HCT116 (cell line): ENCODE results near the gene KLHL2. TPM values are rescaled to one million over a fixed set of nuclear protein-coding genes. Genes with fewer than 3 reads are reported as not detected.

Experiments
- ATAC-seq: fragments of 200-7000 bp; cut with Tn5 transposase; 2 replicates; pipeline ENCODE4 v1.9.1; 2020; ENCODE audit warnings: mild to moderate bottlenecking, moderate library complexity
- BruUV-seq: library from RNA; stranded (reverse); fragments of 400-500 nt; replicated peaks from 2 replicates; lab custom pipeline; 2021; lab: Mats Ljungman, UMichigan
- CTCF ChIA-PET: fragments of 300-600 bp; sonication (Branson Sonifier 250); formaldehyde crosslinking; loops from one replicate; lab custom pipeline; 2021; ENCODE audit warnings: antibody characterized with exemption; lab: Charles Lee
- POLR2A ChIA-PET: fragments of 300-600, 350-600 bp; sonication (Branson Sonifier 250); formaldehyde crosslinking; loops from one replicate; lab custom pipeline; 2021; ENCODE audit warnings: antibody characterized with exemption; lab: Charles Lee
- RAD21 ChIA-PET, 2 experiments: fragments of 300-600 bp; sonication (Branson Sonifier 250); formaldehyde crosslinking; loops; one replicate each; lab custom pipeline; 2023; ENCODE audit warnings: low total read pairs in 2 of 2; ENCODE audit not compliant: uncharacterized antibody in 2 of 2, unreplicated experiment in 2 of 2, low non-redundant PET in 1 of 2; lab: Charles Lee
- DNase-seq: peaks from one replicate; pipeline ENCODE4 v3.0.0-alpha.2; 2010; ENCODE audit warnings: low read depth, low spot score
- H2AFZ ChIP-seq: fragments of 200-600 bp; shearing (Covaris generic), sonication (generic); 2 replicates; pipeline ENCODE4 v1.6.1; 2017; ENCODE audit warnings: low read depth, mixed run types, mixed read lengths, antibody characterized with exemption, low read length; ENCODE audit not compliant: poor library complexity, severe bottlenecking
- H3K27ac ChIP-seq: 2 replicates; pipeline ENCODE4 v1.5.1; 2012; ENCODE audit warnings: low read depth, low read length
- H3K27me3 ChIP-seq: fragments of 200-600 bp; sonication (generic); 2 replicates; pipeline ENCODE4 v1.6.1; 2016; ENCODE audit warnings: mixed run types, low read length, mixed read lengths; ENCODE audit not compliant: insufficient read depth
- H3K36me3 ChIP-seq, 2 experiments: fragments of 200-500 bp in 1 of 2; fragments of 200-600 bp in 1 of 2; sonication (Bioruptor generic) in 1 of 2; sonication (generic) in 1 of 2; 2 replicates each; pipeline versions ENCODE4 v1.5.1 to v1.6.1; 2014 to 2016; ENCODE audit warnings: low read length in 2 of 2, inconsistent platforms in 1 of 2, mixed read lengths in 1 of 2, mixed run types in 1 of 2; ENCODE audit not compliant: insufficient read depth in 2 of 2, control insufficient read depth in 1 of 2
- H3K4me1 ChIP-seq, 2 experiments: fragments of 200-600 bp in 1 of 2; sonication (generic) in 1 of 2; 2 replicates each; pipeline versions ENCODE4 v1.5.1 to v1.6.1; 2012 to 2017; ENCODE audit warnings: low read length in 2 of 2, inconsistent platforms in 1 of 2, mild to moderate bottlenecking in 1 of 2, mixed read lengths in 1 of 2, mixed run types in 1 of 2, moderate library complexity in 1 of 2; ENCODE audit not compliant: insufficient read depth in 2 of 2, control insufficient read depth in 1 of 2
- H3K4me2 ChIP-seq: fragments of 200-600 bp; sonication (generic); 2 replicates; pipeline ENCODE4 v1.6.1; 2017; ENCODE audit warnings: mixed run types, low read length, mixed read lengths
- H3K4me3 ChIP-seq, 2 experiments: fragments of 200-600 bp in 1 of 2; sonication (generic) in 1 of 2; replicated peaks in 1 of 2; 2 replicates each; pipeline ENCODE4 v1.5.1; 2011 to 2016; ENCODE audit warnings: low read length in 2 of 2, control low read depth in 1 of 2, low read depth in 1 of 2, mild to moderate bottlenecking in 1 of 2, mixed read lengths in 1 of 2, mixed run types in 1 of 2
- H3K79me2 ChIP-seq: fragments of 200-600 bp; sonication (generic); 2 replicates; pipeline ENCODE4 v1.6.1; 2017; ENCODE audit warnings: mild to moderate bottlenecking, mixed run types, low read length, moderate library complexity, mixed read lengths; ENCODE audit not compliant: insufficient read depth
- H3K9ac ChIP-seq: fragments of 200-600 bp; sonication (generic); 2 replicates; pipeline ENCODE4 v1.6.1; 2016; ENCODE audit warnings: low read length, mixed read lengths
- H3K9me2 ChIP-seq: fragments of 200-600 bp; sonication (generic), shearing (Covaris generic); 2 replicates; pipeline ENCODE4 v1.6.1; 2017; ENCODE audit warnings: mixed run types, mild to moderate bottlenecking, moderate library complexity; ENCODE audit not compliant: insufficient read depth
- H3K9me3 ChIP-seq, 2 experiments: fragments of 200-500 bp in 1 of 2; fragments of 200-600 bp in 1 of 2; sonication (Bioruptor generic) in 1 of 2; sonication (generic) in 1 of 2; 2 replicates each; pipeline ENCODE4 v1.6.1; 2014 to 2017; ENCODE audit warnings: low read length in 2 of 2, mixed read lengths in 2 of 2, inconsistent platforms in 1 of 2, low read depth in 1 of 2, mild to moderate bottlenecking in 1 of 2, mixed run types in 1 of 2, moderate library complexity in 1 of 2; ENCODE audit not compliant: control insufficient read depth in 1 of 2, insufficient read depth in 1 of 2
- H4K20me1 ChIP-seq: fragments of 200-600 bp; sonication (generic), shearing (Covaris generic); 2 replicates; pipeline ENCODE4 v1.6.1; 2017; ENCODE audit warnings: mixed run types, mild to moderate bottlenecking, moderate library complexity; ENCODE audit not compliant: insufficient read depth
- CEBPB ChIP-seq: IDR thresholded peaks from 2 replicates; pipeline ENCODE4 v1.6.1; 2012; ENCODE audit warnings: low read depth
- POLR2A ChIP-seq: IDR thresholded peaks from 2 replicates; pipeline ENCODE4 v1.7.0; 2011; ENCODE audit warnings: borderline replicate concordance; ENCODE audit not compliant: insufficient read depth, insufficient read length; ENCODE audit errors: extremely low read depth
- YY1 ChIP-seq: IDR thresholded peaks from 2 replicates; pipeline ENCODE4 v1.6.1; 2011; ENCODE audit warnings: low read length, low read depth, moderate library complexity, mild to moderate bottlenecking; ENCODE audit not compliant: insufficient replicate concordance; ENCODE audit errors: extremely low read depth
- ZFX ChIP-seq: fragments of 450-650 bp; IDR thresholded peaks from 2 replicates; pipeline ENCODE4 v1.6.1; 2017
- intact Hi-C: fragments of 100-400 bp; cut with micrococcal nuclease; formaldehyde crosslinking; loops from 2 replicates; pipeline ENCODE4 v1.10.0; 2022
- total RNA-seq: library from RNA; stranded (reverse); gene quantifications from one replicate; pipeline ENCODE4 v1.2.1, GENCODE V29; 2021; ENCODE audit not compliant: unreplicated experiment

Gene KLHL2
- total RNA-seq, 1 experiment from 2014 or later = 24.6 TPM

DNA sequence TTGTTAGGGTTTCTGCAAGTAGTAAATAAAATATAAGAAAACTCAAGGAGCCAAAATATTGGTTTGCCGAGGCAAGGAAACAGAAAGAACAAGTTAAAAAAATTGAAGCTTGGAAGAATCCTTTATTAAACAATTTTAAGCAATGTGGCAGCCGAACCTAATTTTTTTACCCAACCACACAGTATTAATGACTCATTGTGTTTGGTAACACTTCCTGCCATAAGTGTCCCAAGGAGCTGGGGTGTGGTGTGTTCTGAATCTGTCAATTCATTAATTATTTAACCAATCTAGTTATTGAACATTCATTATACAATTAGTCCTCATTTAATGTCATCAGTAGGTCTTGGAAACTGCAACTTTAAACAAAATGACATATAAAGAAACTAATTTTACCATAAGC lies 152.1 kb downstream of the KLHL2 start:
- H4K20me1 ChIP-seq = no peaks in the 10 kb centered on the region
- no peaks in the 10 kb centered on the region for H3K36me3 ChIP-seq
- CTCF ChIA-PET = interaction anchor here (0.9 to 1.0 kb wide), 2 partner anchors 17 to 229 kb away, joined by 3 read pairs; no protein-coding TSS in a partner anchor
- H3K4me1 ChIP-seq = peaks cover 0 to 3% of the 10 kb centered on the region in 2 experiments; a peak in 2 of 4 replicates
- H3K4me2 ChIP-seq = no peak overlapping the region
- POLR2A ChIA-PET = no interaction called here
- BruUV-seq = no TSS peak
- H3K9ac ChIP-seq = no peak overlapping the region
- H3K79me2 ChIP-seq = no peaks in the 10 kb centered on the region
- H3K27me3 ChIP-seq = no peaks in the 10 kb centered on the region
- ATAC-seq = no peak
- no peaks in the 10 kb centered on the region for H3K9me3 ChIP-seq
- H2AFZ ChIP-seq = no peak overlapping the region
- H3K9me2 ChIP-seq = no peaks in the 10 kb centered on the region
- H3K4me3 ChIP-seq = no peak overlapping the region
- DNase-seq = no peak
- RAD21 ChIA-PET = no interaction called here
- intact Hi-C loops = loop anchor here (10.0 kb wide), 1 partner anchor 735 kb away; no protein-coding TSS in a partner anchor
- TF ChIP-seq CEBPB (0 out of 2 replicates have a peak, but pooled peaks have one; percentile 19), ZFX (no peak)
- no peak overlapping the region for H3K27ac ChIP-seq

DNA sequence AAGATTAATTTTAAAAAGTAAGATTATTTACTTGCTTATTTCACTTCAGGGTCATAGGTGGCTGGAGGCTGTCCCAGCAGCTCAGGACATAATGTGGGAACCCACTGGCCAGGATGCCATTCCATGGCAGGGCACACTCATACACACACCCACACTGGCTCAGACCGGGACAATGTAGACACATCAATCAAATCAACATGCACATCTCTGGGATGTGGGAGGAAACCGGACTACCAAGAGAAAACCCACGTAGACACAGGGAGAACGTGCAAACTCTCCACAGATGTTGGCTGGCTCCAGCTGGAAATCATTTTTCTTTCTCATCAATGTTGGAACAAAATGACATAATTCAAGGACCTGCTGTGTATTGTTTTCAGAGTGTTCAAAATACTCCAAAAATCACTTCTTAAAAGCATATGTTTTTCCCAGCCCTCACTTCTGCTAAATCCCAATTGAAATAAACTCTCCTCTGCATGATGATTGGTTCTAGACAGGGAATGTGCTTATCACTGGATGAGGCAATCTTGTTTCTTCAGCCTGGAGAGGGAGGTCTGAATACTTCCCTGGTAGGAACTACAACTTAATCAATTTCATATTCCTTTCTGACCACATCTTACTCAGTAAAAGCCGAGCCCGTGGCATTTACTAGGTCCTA lies 152.8 kb downstream of the KLHL2 start:
- H4K20me1 ChIP-seq = no peaks in the 10 kb centered on the region
- no peak overlapping the region for H3K9ac ChIP-seq
- ChIA-PET RAD21 (no interaction called here), CTCF (interaction anchor here (0.9 to 1.0 kb wide), 2 partner anchors 17 to 229 kb away, joined by 3 read pairs; no protein-coding TSS in a partner anchor), POLR2A (no interaction called here)
- no peaks in the 10 kb centered on the region for H3K79me2 ChIP-seq
- no peak for TF ChIP-seq YY1
- no peak for TF ChIP-seq POLR2A
- intact Hi-C loops = no loop called here
- H3K36me3 ChIP-seq = no peaks in the 10 kb centered on the region
- no peak overlapping the region for H3K27ac ChIP-seq
- no peaks in the 10 kb centered on the region for H3K9me3 ChIP-seq
- DNase-seq (no peak), ATAC-seq (no peak)
- H3K4me2 ChIP-seq = no peak overlapping the region
- H3K4me1 ChIP-seq = peaks cover 0 to 3% of the 10 kb centered on the region in 2 experiments; a peak in 2 of 4 replicates
- H3K4me3 ChIP-seq = no peak overlapping the region
- no TSS peak for BruUV-seq
- no peak overlapping the region for H2AFZ ChIP-seq
- no peaks in the 10 kb centered on the region for H3K9me2 ChIP-seq
- H3K27me3 ChIP-seq = no peaks in the 10 kb centered on the region
